KMS-11 (cell line): ENCODE data around the gene SCFD2.

Experiments
- H2AFZ ChIP-seq: fragments of 200-600 bp; sonication (generic); 2 replicates; pipeline ENCODE4 v1.6.1; 2016; ENCODE audit warnings: antibody characterized with exemption, mixed run types, low read depth
- H3K27ac ChIP-seq: fragments of 200-600 bp; sonication (generic); 2 replicates; pipeline ENCODE4 v1.6.1; 2016; ENCODE audit warnings: mild to moderate bottlenecking, mixed run types
- H3K27me3 ChIP-seq: fragments of 200-600 bp; sonication (generic); 2 replicates; pipeline ENCODE4 v1.6.1; 2017; ENCODE audit warnings: mild to moderate bottlenecking, low read depth, mixed run types, moderate library complexity; ENCODE audit not compliant: insufficient read depth
- H3K36me3 ChIP-seq: fragments of 200-600 bp; sonication (generic); 2 replicates; pipeline ENCODE4 v1.6.1; 2017; ENCODE audit warnings: mild to moderate bottlenecking, mixed run types; ENCODE audit not compliant: insufficient read depth
- H3K4me1 ChIP-seq: fragments of 200-600 bp; sonication (generic); 2 replicates; pipeline ENCODE4 v1.6.1; 2016; ENCODE audit warnings: mild to moderate bottlenecking, low read depth, mixed run types; ENCODE audit not compliant: poor library complexity, severe bottlenecking
- H3K4me2 ChIP-seq: fragments of 200-600 bp; sonication (generic); 2 replicates; pipeline ENCODE4 v1.7.0; 2016; ENCODE audit warnings: mild to moderate bottlenecking, mixed run types
- H3K4me3 ChIP-seq: fragments of 200-600 bp; sonication (generic); IDR thresholded peaks from 2 replicates; pipeline ENCODE4 v1.6.1; 2017; ENCODE audit warnings: low read depth, low read length, mixed read lengths; ENCODE audit not compliant: insufficient read depth
- H3K79me2 ChIP-seq: fragments of 200-600 bp; sonication (generic); 2 replicates; pipeline ENCODE4 v1.6.1; 2016; ENCODE audit warnings: low read depth, mixed run types; ENCODE audit not compliant: insufficient read depth
- H3K9ac ChIP-seq: fragments of 200-600 bp; sonication (generic); 2 replicates; pipeline ENCODE4 v1.6.1; 2016; ENCODE audit warnings: mild to moderate bottlenecking, mixed run types
- H4K20me1 ChIP-seq: fragments of 200-600 bp; sonication (generic); 2 replicates; pipeline ENCODE4 v1.6.1; 2016; ENCODE audit warnings: mild to moderate bottlenecking, mixed run types; ENCODE audit not compliant: insufficient read depth
- CTCF ChIP-seq: fragments of 200-600 bp; sonication (generic); conservative IDR thresholded peaks from 2 replicates; pipeline ENCODE4 v1.6.1; 2017; ENCODE audit warnings: low read depth, mild to moderate bottlenecking, antibody characterized with exemption, low read length, moderate library complexity, mixed read lengths

SCFD2 gene

DNA sequence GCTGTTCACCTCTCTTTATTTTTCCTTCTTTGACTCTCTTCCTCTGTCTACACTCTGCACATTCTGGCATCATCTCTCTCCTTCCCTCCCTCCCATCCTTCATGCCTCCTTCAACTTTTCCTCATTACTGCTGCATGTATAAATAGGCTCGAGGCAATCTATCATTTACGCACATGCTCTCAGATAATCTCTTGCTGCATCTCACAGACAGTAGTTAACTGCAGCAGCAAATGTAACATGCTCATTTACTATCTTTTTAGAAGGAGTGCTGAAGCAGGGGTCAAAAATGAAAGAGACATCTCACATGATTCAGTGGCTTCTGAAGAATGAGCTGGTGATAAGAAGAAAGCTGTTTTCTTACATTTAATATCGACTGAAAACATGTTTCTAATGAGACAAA, 376.0 kb downstream of the SCFD2 start:
- no peaks in the 10 kb centered on the region for H3K4me1 ChIP-seq
- no peaks in the 10 kb centered on the region for H3K79me2 ChIP-seq
- no peak overlapping the region for H2AFZ ChIP-seq
- no peaks in the 10 kb centered on the region for H4K20me1 ChIP-seq
- TF ChIP-seq CTCF = no peak
- no peak overlapping the region for H3K27ac ChIP-seq
- H3K4me2 ChIP-seq = no peak overlapping the region
- H3K9ac ChIP-seq = no peak overlapping the region
- H3K36me3 ChIP-seq = no peaks in the 10 kb centered on the region
- no peak overlapping the region for H3K4me3 ChIP-seq
- no peaks in the 10 kb centered on the region for H3K27me3 ChIP-seq

- no peak for TF ChIP-seq CTCF
- H3K4me3 ChIP-seq = no peak overlapping the region
- H3K9ac ChIP-seq = no peak overlapping the region
- no peaks in the 10 kb centered on the region for H3K27me3 ChIP-seq
- H3K4me1 ChIP-seq = peaks cover 9% of the 10 kb centered on the region
- no peak overlapping the region for H3K4me2 ChIP-seq
- H3K79me2 ChIP-seq = no peaks in the 10 kb centered on the region
- H4K20me1 ChIP-seq = no peaks in the 10 kb centered on the region
- H2AFZ ChIP-seq = no peak overlapping the region
- H3K27ac ChIP-seq = no peak overlapping the region
- H3K36me3 ChIP-seq = no peaks in the 10 kb centered on the region
Observed at GRCh38 chr4:52987392-52988056, 378.3 kb downstream of the SCFD2 start.

- H3K9ac ChIP-seq = no peak overlapping the region
Observed at GRCh38 chr4:52984462-52984881, 381.4 kb downstream of the SCFD2 start.

GRCh38 chr4:52983563-52984303, 382.1 kb downstream of the SCFD2 start:
- H2AFZ ChIP-seq = no peak overlapping the region
- H3K27ac ChIP-seq = no peak overlapping the region
- H3K4me2 ChIP-seq = no peak overlapping the region
- H3K4me1 ChIP-seq = peaks cover 9% of the 10 kb centered on the region
- no peak overlapping the region for H3K4me3 ChIP-seq
- H3K36me3 ChIP-seq = no peaks in the 10 kb centered on the region
- no peaks in the 10 kb centered on the region for H3K79me2 ChIP-seq
- H4K20me1 ChIP-seq = no peaks in the 10 kb centered on the region
- H3K9ac ChIP-seq = no peak overlapping the region
- peak; percentile 82 for TF ChIP-seq CTCF
- no peaks in the 10 kb centered on the region for H3K27me3 ChIP-seq

More at GRCh38 chr4:52984462-52984881, 381.4 kb downstream of the SCFD2 start:
- no peak overlapping the region for H3K27ac ChIP-seq
- no peak overlapping the region for H3K4me2 ChIP-seq
- TF ChIP-seq CTCF = no peak
- no peak overlapping the region for H2AFZ ChIP-seq
- no peaks in the 10 kb centered on the region for H4K20me1 ChIP-seq
- no peaks in the 10 kb centered on the region for H3K79me2 ChIP-seq
- H3K4me3 ChIP-seq = no peak overlapping the region
- no peaks in the 10 kb centered on the region for H3K27me3 ChIP-seq
- no peaks in the 10 kb centered on the region for H3K36me3 ChIP-seq
- peaks cover 9% of the 10 kb centered on the region for H3K4me1 ChIP-seq
